ENCODE results near the gene CRYGS.

Gene CRYGS

GRCh38 chr3:186497608-186498007, 46.6 kb downstream of the CRYGS start:
- no peak for TF ChIP-seq CTCF (conservative IDR thresholded peaks at IDR 0.05; ENCODE audit: low read depth)
- H3K27ac ChIP-seq = no peak overlapping the region
- DNase-seq (ENCODE audit: low spot score) = no peak
- ChIA-PET CTCF (no interaction called here), POLR2A (ENCODE audit: low non-redundant PET) (no interaction called here)

GRCh38 chr3:186496635-186497034, 47.5 kb downstream of the CRYGS start:
- TF ChIP-seq CTCF (conservative IDR thresholded peaks at IDR 0.05; ENCODE audit: low read depth) = no peak
- no peak for DNase-seq (ENCODE audit: low spot score)
- H3K27ac ChIP-seq = no peak overlapping the region
- CTCF ChIA-PET = interaction anchor here (0.6 to 1.3 kb wide), 2 partner anchors 44 to 145 kb away, joined by 3 read pairs; no protein-coding TSS in a partner anchor
- POLR2A ChIA-PET (ENCODE audit: low non-redundant PET) = no interaction called here

GRCh38 chr3:186496016-186496415, 48.2 kb downstream of the CRYGS start:
- no peak for DNase-seq (ENCODE audit: low spot score)
- ChIA-PET CTCF (interaction anchor here (1.3 kb wide), 1 partner anchor 44 kb away, joined by 3 read pairs; no protein-coding TSS in a partner anchor), POLR2A (ENCODE audit: low non-redundant PET) (no interaction called here)
- no peak overlapping the region for H3K27ac ChIP-seq
- no peak for TF ChIP-seq CTCF (conservative IDR thresholded peaks at IDR 0.05; ENCODE audit: low read depth)

- ChIA-PET POLR2A (ENCODE audit: low non-redundant PET) (no interaction called here), CTCF (no interaction called here)
- no peak overlapping the region for H3K27ac ChIP-seq
- TF ChIP-seq CTCF (conservative IDR thresholded peaks at IDR 0.05; ENCODE audit: low read depth) = no peak
- DNase-seq (ENCODE audit: low spot score) = no peak
These were observed 50.5 kb downstream of the CRYGS start for GRCh38 chr3:186493525-186494255.

DNA sequence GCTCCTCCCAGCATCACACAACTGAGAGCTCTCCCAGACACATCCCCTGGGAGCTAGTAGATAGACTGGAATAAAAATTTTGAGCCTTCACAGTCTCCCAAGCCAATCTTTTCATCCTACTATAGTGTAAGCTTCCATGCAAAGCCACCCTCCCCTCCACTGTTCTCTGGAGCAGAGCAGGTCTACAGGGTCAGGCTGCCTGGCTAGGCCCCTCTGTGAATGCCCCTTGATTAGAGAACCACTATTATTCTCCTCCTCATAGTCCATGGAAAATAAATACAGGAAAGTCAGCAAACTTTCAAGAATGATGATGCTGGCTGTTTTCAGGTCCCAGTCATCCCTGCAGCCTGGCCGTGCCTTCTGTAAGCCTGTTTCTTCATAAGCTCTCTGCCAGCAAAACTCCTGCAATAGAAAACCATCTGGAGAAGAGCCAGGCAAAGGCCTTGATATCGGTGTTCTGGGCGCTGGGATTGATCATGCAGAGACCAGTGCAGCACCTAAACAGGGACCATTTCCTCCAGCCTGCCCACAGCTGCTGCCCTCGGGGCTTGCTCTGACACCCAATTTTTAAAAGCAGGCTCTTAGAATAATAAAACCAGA, 51.7 kb downstream of the CRYGS start:
- POLR2A ChIA-PET (ENCODE audit: low non-redundant PET) = no interaction called here
- no peak for DNase-seq (ENCODE audit: low spot score)
- no peak for TF ChIP-seq CTCF (conservative IDR thresholded peaks at IDR 0.05; ENCODE audit: low read depth)
- H3K27ac ChIP-seq = no peak overlapping the region
- CTCF ChIA-PET = no interaction called here

DNA sequence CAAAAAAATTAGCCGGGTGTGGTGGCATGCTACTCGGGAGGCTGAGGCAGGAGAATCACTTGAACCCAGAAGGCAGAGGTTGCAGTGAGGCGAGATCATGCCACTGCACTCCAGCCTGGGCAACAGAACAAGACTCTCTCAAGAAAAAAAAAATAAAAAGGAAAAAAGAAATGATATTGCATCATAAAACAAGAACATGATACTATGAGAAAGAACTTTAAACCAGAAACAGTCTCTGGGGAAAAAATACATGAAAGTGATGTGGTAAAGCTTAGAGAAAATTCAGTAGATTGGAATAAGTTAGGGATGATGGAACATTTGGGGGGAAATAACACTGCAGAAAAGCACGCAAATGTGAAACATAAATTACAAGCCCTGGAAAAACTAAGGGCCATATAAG, 54.7 kb downstream of the CRYGS start:
- CTCF ChIA-PET = interaction anchor here (0.6 kb wide), 1 partner anchor 131 kb away, joined by 3 read pairs; no protein-coding TSS in a partner anchor
- POLR2A ChIA-PET (ENCODE audit: low non-redundant PET) = no interaction called here
- no peak overlapping the region for H3K27ac ChIP-seq
- DNase-seq (ENCODE audit: low spot score) = no peak
- TF ChIP-seq CTCF (conservative IDR thresholded peaks at IDR 0.05; ENCODE audit: low read depth) = no peak

Data from RWPE1 (cell line).